ENCODE data around the gene ITGAD. TPM values are rescaled to one million over a fixed set of nuclear protein-coding genes. Genes with fewer than 3 reads are reported as not detected.

Gene ITGAD
- total and polyA plus RNA-seq, 2 of the 13 experiments (the other 11 are each of a cell fraction or from before 2014, with no cell fraction given) = not detected

DNA sequence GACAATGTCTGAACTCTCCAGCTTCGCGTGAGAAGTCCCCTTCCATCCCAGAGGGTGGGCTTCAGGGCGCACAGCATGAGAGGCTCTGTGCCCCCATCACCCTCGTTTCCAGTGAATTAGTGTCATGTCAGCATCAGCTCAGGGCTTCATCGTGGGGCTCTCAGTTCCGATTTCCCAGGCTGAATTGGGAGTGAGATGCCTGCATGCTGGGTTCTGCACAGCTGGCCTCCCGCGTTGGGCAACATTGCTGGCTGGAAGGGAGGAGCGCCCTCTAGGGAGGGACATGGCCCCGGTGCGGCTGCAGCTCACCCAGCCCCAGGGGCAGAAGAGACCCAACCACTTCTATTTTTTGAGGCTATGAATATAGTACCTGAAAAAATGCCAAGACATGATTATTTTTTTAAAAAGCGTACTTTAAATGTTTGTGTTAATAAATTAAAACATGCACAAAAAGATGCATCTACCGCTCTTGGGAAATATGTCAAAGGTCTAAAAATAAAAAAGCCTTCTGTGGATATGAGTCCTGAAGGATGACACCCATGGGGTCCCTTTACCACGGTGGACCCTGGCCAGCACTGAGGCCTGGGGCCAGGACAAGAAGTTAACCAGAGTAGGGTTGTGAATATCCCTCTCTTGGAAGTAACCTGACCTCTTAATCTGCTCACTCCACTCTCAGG, 10.5 kb upstream of the ITGAD start (continued):
- no peak for TF ChIP-seq ZNF782 (CRISPR knock-in tag; IDR thresholded peaks at IDR 0.05; ENCODE audit: borderline replicate concordance)
- TF ChIP-seq ZIK1 (CRISPR knock-in tag; IDR thresholded peaks at IDR 0.05; ENCODE audit: borderline replicate concordance, low read depth) = no peak
- no peak for TF ChIP-seq NFRKB (IDR thresholded peaks at IDR 0.05)
- TF ChIP-seq, protein P1, sequence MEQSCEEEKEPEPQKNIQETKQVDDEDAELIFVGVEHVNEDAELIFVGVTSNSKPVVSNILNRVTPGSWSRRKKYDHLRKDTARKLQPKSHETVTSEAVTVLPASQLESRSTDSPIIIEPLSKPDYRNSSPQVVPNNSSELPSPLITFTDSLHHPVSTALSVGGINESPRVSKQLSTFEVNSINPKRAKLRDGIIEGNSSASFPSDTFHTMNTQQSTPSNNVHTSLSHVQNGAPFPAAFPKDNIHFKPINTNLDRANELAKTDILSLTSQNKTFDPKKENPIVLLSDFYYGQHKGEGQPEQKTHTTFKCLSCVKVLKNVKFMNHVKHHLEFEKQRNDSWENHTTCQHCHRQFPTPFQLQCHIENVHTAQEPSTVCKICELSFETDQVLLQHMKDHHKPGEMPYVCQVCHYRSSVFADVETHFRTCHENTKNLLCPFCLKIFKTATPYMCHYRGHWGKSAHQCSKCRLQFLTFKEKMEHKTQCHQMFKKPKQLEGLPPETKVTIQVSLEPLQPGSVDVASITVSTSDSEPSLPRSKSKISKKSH (CRISPR knock-in tag; IDR thresholded peaks at IDR 0.05; ENCODE audit: borderline replicate concordance) = no peak
- no peak for TF ChIP-seq HNF4G (IDR thresholded peaks at IDR 0.05; ENCODE audit: borderline replicate concordance, low read depth, low read length)
- TF ChIP-seq HNF4G (CRISPR knock-in tag; IDR thresholded peaks at IDR 0.05; ENCODE audit: borderline replicate concordance, low read depth) = no peak
- no peak for TF ChIP-seq EP300 (IDR thresholded peaks at IDR 0.05; ENCODE audit: low read depth in 2 of 2, low read length in 2 of 2)
- TF ChIP-seq EP300 (CRISPR knock-in tag; IDR thresholded peaks at IDR 0.05; ENCODE audit: borderline replicate concordance) = no peak
- no peak for TF ChIP-seq KAT7 (CRISPR knock-in tag; IDR thresholded peaks at IDR 0.05; ENCODE audit: borderline replicate concordance)
- TF ChIP-seq, protein P2, sequence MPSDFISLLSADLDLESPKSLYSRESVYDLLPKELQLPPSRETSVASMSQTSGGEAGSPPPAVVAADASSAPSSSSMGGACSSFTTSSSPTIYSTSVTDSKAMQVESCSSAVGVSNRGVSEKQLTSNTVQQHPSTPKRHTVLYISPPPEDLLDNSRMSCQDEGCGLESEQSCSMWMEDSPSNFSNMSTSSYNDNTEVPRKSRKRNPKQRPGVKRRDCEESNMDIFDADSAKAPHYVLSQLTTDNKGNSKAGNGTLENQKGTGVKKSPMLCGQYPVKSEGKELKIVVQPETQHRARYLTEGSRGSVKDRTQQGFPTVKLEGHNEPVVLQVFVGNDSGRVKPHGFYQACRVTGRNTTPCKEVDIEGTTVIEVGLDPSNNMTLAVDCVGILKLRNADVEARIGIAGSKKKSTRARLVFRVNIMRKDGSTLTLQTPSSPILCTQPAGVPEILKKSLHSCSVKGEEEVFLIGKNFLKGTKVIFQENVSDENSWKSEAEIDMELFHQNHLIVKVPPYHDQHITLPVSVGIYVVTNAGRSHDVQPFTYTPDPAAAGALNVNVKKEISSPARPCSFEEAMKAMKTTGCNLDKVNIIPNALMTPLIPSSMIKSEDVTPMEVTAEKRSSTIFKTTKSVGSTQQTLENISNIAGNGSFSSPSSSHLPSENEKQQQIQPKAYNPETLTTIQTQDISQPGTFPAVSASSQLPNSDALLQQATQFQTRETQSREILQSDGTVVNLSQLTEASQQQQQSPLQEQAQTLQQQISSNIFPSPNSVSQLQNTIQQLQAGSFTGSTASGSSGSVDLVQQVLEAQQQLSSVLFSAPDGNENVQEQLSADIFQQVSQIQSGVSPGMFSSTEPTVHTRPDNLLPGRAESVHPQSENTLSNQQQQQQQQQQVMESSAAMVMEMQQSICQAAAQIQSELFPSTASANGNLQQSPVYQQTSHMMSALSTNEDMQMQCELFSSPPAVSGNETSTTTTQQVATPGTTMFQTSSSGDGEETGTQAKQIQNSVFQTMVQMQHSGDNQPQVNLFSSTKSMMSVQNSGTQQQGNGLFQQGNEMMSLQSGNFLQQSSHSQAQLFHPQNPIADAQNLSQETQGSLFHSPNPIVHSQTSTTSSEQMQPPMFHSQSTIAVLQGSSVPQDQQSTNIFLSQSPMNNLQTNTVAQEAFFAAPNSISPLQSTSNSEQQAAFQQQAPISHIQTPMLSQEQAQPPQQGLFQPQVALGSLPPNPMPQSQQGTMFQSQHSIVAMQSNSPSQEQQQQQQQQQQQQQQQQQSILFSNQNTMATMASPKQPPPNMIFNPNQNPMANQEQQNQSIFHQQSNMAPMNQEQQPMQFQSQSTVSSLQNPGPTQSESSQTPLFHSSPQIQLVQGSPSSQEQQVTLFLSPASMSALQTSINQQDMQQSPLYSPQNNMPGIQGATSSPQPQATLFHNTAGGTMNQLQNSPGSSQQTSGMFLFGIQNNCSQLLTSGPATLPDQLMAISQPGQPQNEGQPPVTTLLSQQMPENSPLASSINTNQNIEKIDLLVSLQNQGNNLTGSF (CRISPR knock-in tag; IDR thresholded peaks at IDR 0.05) = no peak
- TF ChIP-seq ZNF136 (CRISPR knock-in tag; IDR thresholded peaks at IDR 0.05; ENCODE audit: low read depth) = no peak
- TF ChIP-seq BCL6 (CRISPR knock-in tag; IDR thresholded peaks at IDR 0.05) = 0 out of 2 replicates have a peak, but pooled peaks have one; percentile 28
- TF ChIP-seq, protein P3, sequence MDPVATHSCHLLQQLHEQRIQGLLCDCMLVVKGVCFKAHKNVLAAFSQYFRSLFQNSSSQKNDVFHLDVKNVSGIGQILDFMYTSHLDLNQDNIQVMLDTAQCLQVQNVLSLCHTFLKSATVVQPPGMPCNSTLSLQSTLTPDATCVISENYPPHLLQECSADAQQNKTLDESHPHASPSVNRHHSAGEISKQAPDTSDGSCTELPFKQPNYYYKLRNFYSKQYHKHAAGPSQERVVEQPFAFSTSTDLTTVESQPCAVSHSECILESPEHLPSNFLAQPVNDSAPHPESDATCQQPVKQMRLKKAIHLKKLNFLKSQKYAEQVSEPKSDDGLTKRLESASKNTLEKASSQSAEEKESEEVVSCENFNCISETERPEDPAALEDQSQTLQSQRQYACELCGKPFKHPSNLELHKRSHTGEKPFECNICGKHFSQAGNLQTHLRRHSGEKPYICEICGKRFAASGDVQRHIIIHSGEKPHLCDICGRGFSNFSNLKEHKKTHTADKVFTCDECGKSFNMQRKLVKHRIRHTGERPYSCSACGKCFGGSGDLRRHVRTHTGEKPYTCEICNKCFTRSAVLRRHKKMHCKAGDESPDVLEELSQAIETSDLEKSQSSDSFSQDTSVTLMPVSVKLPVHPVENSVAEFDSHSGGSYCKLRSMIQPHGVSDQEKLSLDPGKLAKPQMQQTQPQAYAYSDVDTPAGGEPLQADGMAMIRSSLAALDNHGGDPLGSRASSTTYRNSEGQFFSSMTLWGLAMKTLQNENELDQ (CRISPR knock-in tag; IDR thresholded peaks at IDR 0.05; ENCODE audit: borderline replicate concordance) = no peak
- TF ChIP-seq TARDBP (CRISPR knock-in tag; IDR thresholded peaks at IDR 0.05) = no peak
- TF ChIP-seq HDAC1 (CRISPR knock-in tag; IDR thresholded peaks at IDR 0.05) = no peak
- TF ChIP-seq, protein P4, sequence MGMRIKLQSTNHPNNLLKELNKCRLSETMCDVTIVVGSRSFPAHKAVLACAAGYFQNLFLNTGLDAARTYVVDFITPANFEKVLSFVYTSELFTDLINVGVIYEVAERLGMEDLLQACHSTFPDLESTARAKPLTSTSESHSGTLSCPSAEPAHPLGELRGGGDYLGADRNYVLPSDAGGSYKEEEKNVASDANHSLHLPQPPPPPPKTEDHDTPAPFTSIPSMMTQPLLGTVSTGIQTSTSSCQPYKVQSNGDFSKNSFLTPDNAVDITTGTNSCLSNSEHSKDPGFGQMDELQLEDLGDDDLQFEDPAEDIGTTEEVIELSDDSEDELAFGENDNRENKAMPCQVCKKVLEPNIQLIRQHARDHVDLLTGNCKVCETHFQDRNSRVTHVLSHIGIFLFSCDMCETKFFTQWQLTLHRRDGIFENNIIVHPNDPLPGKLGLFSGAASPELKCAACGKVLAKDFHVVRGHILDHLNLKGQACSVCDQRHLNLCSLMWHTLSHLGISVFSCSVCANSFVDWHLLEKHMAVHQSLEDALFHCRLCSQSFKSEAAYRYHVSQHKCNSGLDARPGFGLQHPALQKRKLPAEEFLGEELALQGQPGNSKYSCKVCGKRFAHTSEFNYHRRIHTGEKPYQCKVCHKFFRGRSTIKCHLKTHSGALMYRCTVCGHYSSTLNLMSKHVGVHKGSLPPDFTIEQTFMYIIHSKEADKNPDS (CRISPR knock-in tag; IDR thresholded peaks at IDR 0.05) = no peak
- TF ChIP-seq, protein P5, sequence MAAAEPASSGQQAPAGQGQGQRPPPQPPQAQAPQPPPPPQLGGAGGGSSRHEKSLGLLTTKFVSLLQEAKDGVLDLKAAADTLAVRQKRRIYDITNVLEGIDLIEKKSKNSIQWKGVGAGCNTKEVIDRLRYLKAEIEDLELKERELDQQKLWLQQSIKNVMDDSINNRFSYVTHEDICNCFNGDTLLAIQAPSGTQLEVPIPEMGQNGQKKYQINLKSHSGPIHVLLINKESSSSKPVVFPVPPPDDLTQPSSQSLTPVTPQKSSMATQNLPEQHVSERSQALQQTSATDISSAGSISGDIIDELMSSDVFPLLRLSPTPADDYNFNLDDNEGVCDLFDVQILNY (CRISPR knock-in tag; conservative IDR thresholded peaks at IDR 0.05) = no peak

Measured in HepG2 (cell line).